Right hindlimb (tissue), 1 donor: ENCODE results near the gene SETD2.
A peak's percentile ranks its signal among the peaks of the same experiment; 100 is the strongest.

Experiments
- DNase-seq: peaks from one replicate; pipeline ENCODE4 v3.0.0-alpha.2; 2018

Gene SETD2

DNA sequence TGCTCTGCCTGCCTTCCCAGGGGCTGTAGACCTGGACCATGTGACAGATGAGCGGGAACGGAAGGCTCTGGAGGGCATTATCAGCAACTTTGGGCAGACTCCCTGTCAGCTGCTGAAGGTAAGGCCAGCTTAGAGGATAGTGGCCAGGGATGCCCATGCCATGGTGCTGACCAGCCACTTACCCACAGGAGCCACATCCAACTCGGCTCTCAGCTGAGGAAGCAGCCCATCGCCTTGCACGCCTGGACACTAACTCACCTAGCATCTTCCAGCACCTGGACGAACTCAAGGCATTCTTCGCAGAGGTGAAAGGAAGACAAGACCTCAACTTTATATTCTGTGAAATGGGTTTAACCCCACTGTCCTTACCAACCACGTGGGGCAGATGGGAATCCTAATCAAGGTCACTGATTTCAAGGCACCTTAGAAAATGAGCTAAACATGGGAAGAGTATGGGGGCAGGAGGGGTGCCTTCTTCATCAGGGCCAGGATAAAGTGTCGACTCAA is 157.7 kb downstream of the SETD2 start:
- peak; percentile 7 for DNase-seq

DNA sequence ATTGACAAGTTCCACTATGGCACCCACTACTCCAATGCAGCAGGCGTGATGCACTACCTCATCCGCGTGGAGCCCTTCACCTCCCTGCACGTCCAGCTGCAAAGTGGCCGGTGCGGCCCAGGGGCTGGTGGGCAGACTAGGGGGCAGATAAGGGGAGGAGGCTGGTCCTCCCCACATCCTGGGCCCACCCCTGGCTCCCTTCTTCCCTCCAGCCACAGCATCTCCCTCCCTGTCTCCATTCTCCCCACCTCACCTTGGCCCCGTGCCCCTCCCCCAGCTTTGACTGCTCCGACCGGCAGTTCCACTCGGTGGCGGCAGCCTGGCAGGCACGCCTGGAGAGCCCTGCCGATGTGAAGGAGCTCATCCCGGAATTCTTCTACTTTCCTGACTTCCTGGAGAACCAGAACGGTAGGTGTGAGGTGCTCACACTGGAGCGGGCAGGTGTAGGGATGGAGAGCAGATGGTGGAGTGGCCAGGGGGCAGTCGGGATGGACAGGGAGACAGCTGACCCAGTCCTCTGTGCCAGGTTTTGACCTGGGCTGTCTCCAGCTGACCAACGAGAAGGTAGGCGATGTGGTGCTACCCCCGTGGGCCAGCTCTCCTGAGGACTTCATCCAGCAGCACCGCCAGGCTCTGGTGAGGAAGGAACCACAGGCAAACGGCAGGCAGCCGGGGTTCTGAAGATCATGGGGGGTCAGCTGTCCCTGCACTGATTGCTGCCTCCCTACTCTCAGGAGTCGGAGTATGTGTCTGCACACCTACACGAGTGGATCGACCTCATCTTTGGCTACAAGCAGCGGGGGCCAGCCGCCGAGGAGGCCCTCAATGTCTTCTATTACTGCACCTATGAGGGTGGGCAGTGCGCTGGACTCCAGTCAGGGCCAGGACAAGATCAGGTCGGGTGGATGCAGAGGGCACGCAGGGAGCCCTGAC is 158.4 kb downstream of the SETD2 start:
- peak; percentile 18 for DNase-seq

DNA sequence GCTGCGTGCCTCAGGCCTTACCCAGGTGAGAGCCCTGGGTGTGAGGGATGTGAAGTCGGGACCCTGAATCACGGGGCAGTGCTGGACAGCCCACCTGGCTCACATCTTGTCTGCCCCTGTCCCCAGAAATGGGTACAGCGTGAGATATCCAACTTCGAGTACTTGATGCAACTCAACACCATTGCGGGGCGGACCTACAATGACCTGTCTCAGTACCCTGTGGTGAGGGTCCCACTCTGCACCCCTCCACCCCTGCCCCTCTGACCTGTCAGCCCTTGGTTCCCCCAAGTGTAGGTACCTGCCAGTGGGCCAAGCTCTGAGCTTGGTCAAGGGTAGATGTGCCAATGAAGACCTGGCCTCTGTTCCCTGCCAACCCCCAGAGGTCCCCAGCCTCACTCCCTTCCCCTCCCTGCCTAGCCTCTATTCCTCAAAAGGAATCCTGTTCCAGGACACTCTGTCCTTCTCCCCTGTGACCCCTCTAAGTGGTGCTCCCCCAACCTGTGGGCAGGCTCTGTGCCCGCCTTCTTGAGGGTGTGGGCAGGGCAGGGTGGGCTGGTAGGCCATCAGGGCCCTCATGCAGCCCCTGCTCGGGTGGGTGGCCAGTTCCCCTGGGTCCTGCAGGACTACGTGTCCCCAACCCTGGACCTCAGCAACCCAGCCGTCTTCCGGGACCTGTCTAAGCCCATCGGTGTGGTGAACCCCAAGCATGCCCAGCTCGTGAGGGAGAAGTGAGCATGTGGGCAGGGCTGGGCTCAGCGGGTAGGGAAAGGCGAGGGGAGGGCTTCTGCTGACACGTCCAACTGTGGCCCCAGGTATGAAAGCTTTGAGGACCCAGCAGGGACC is 159.3 kb downstream of the SETD2 start:
- DNase-seq: peak; percentile 18

DNA sequence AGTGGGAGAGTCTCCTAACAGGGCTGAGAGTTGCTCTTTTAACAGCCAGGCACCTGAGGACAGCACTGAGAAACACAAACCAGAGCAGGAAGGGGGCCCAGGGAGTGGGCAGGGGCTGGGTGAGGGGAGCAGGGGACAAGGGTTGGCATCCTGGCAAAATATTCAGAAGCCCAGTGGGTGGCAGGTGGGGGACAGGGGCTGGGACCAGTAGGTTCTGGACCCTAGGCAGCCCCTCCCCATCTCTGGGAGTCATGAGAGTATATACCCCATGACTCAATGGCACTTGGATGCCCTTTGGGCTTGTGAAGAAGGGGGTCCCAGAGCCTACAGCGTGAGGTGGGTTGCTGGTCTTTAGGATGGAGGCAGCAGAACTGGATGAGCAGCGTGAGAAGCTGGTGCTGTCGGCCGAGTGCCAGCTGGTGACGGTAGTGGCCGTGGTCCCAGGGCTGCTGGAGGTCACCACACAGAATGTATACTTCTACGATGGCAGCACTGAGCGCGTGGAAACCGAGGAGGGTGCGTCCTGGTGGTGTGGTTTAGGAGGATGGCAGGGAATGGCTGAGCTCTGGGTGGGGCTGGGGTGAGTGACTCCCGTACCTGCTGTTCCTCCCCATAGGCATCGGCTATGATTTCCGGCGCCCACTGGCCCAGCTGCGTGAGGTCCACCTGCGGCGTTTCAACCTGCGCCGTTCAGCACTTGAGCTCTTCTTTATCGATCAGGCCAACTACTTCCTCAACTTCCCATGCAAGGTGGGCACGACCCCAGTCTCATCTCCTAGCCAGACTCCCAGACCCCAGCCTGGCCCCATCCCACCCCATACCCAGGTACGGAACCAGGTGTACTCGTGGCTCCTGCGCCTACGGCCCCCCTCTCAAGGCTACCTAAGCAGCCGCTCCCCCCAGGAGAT is 160.2 kb downstream of the SETD2 start:
- DNase-seq: no peak

DNA sequence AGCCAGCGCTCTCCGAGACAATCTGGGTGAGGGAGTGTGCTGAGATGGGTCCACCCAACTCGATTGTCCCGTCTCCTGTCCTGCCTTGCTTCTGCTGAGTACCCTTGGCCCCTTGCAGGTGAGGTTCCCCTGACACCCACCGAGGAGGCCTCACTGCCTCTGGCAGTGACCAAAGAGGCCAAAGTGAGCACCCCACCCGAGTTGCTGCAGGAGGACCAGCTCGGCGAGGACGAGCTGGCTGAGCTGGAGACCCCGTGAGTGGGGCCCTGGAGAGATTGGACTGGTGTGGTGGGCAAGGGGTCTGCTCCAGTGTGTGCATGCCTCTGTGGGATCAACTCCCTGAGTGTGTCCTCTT is 160.9 kb downstream of the SETD2 start:
- DNase-seq: no peak

DNA sequence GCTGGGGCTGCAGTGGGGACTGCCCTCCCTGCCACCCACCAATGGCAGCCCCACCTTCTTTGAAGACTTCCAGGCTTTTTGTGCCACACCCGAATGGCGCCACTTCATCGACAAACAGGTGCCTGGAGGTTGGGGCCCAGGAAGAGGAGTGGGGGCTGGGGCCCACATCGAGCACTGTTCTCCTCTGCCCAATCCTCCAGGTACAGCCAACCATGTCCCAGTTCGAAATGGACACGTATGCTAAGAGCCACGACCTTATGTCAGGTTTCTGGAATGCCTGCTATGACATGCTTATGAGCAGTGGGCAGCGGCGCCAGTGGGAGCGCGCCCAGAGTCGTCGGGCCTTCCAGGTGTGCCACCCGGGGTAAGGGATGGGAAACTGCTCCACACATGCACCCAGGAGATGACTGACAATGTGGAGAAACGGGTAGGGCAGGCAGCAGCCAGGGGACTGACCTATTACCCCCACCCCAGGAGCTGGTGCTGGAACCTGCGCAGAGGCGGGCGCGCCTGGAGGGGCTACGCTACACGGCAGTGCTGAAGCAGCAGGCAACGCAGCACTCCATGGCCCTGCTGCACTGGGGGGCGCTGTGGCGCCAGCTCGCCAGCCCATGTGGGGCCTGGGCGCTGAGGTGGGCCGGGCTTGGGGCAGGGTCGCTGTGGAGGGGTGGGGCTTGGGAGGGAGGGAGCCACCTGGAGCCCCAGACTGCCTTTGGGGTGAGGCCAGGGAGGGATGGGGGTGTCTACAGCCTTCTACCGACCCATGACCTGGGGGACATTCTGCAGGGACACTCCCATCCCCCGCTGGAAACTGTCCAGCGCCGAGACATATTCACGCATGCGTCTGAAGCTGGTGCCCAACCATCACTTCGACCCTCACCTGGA is 161.5 kb downstream of the SETD2 start:
- no peak for DNase-seq

DNA sequence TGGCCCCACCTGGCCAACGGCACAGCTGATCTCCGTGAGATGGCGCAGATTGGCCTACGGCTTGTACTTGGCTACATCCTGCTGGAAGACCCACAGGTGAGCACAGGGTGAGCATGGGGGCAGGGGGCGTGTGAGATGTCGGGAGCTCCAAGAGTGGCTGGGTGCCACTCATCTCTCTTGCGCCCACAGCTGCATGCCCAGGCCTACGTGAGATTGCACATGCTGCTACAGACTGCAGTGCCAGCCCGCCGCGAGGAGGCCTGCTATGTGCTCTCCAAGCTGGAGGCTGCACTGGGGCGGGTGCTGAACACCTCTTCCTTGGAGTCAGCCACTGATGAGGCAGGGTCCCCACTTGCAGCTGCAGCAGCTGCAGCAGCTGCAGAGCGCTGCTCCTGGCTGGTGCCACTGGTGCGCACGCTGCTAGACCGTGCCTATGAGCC is 162.2 kb downstream of the SETD2 start:
- DNase-seq: no peak

DNA sequence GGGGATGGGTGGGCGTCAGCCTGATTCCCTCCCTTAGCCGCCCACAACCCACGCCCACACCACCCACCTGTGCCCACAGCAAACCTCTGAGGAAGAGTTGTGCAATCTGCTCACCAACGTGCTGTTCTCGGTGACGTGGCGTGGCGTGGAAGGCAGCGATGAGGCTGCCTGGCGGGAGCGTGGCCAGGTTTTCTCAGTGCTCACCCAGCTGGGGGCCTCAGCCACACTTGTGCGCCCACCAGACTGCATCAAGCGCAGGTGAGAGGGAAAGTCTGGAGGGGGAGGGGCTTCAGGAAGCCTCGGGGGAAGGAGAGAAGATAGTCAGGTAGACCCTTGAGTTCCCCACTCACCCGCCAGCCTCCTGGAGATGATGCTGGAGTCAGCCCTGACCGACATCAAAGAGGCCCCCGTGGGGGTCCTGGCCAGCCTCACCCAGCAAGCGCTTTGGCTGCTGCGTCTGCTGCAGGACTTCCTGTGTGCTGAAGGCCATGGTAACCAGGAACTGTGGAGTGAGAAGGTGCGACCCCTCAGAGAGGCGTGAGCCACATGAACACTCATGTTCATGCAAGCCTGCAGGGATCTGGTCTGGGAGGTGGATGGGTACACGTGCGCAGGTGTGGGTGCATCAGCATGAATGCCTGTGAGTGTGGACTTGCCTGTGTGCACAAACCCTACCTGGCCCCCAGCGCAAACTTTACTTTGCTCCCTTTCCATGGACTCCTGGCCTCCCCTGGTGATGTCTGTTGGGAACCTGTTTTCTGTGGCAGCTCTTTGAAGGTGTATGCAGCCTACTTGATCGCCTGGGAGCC is 162.8 kb downstream of the SETD2 start:
- no peak for DNase-seq

DNA sequence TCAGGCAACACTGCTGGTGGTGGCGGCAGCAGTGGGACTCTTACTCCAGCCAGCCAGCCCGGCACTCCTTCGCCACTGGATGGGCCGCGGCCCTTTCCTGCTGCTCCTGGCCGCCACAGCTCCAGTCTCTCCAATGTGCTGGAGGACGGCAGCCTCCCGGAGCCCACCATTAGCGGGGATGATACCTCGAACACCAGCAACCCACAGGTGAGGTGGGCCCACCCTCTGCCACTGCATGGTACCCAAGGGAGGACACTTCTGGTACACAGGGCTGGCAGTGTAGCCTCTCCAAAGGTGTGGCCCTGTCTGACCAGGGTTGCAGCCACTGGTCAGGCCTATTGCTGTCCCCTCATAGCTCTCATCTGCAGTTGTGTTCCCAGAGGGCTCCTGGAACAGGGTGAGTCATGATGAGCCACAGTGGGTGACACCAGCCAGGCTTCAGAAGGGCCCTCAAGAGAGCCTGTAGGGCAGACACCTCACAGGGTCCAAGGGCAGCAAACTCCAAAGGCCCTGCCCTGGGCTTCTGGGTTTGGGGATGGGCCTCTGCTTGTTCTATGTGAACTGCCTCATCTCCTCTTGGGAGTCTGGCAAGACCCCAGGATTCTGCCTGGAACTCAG is 163.6 kb downstream of the SETD2 start:
- DNase-seq: no peak

DNA sequence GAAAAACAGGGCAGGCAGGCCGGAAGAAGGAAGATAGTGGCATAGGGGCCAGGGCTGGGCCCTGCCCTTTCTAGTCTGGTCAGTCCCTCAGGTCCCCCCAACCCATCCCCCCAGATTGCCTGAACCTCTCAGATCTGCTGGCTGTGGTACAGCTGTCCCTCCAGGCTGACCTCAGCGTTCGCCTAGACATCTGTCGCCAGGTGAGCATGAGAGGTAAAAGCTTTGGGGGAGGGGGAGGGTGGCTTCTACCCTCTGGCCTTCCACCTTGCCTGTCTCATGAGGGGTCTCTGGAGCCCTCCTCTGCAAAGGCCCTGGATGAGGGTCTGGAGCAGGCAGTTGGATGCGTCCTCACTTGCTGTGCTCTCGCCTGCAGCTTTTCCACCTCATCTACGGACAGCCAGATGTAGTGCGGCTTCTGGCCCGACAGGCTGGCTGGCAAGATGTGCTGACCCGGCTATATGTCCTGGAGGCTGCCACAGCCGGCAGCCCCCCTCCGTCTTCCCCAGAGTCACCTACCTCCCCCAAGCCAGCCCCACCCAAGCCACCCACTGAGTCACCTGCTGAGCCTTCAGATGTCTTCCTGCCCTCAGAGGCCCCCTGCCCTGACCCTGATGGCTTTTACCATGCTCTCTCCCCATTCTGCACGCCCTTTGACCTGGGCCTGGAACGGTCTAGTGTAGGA is 164.3 kb downstream of the SETD2 start:
- no peak for DNase-seq

DNA sequence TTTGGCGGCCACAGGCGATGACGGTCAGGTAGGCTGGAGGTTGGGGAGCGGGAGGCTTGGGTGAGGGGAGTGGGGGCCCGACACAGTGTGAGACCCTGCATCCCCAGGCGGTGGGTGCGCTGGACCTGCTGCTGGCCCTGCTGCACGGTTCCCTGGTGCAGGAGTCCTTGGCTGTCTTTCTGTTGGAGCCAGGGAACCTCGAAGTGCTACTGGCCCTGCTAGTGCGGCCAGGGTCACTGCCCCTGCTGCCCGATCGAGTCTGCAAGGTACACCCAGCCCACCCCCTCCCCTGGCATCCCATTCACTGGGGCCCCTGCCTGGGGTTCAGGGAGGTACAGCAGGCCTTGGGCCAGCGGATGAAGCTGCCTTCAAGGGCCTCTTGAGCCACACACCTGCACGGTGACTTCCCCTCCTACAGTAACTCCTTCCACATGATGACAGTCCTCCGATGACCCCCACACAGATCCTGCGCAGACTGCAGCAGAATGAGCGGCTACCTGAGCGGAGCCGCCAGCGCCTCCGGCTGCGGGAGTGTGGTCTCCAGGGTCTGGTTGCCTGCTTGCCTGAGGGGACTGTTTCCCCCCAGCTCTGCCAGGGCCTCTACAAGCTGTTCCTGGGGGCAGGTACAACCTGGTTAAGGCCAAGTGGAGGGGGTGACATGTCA is 164.9 kb downstream of the SETD2 start:
- no peak for DNase-seq

DNA sequence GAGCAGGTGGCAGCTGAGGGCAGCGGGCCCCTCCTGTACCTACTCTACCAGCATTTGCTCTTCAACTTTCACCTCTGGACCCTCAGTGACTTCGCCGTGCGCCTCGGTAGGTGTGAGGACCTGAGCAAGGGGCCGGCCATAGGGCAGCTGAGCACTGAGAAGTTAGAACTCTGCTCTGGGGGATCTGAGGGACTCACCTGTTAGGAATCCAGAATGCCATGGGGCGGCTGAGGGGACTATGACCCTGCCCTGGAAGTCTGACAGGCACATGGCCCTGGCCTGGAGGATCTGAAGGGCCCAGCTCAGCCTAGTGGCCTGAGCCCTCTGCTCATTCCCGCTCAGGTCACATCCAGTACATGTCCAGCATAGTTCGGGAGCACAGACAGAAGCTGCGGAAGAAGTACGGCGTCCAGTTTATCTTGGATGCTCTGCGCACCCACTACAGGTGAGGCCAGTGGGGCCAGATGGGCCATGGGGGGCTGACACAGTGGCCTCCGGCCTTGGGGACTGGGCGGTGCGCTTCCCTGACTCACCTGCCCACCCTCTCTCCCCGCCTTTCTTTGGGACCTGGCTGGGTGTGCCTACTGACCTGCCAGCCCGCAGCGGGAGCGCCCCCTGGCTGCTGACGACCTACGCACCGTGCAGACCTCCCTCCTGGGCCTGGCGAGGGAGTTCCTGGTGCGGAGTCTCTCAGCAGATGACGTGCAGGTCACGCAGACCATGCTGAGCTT is 165.6 kb downstream of the SETD2 start:
- no peak for DNase-seq

DNA sequence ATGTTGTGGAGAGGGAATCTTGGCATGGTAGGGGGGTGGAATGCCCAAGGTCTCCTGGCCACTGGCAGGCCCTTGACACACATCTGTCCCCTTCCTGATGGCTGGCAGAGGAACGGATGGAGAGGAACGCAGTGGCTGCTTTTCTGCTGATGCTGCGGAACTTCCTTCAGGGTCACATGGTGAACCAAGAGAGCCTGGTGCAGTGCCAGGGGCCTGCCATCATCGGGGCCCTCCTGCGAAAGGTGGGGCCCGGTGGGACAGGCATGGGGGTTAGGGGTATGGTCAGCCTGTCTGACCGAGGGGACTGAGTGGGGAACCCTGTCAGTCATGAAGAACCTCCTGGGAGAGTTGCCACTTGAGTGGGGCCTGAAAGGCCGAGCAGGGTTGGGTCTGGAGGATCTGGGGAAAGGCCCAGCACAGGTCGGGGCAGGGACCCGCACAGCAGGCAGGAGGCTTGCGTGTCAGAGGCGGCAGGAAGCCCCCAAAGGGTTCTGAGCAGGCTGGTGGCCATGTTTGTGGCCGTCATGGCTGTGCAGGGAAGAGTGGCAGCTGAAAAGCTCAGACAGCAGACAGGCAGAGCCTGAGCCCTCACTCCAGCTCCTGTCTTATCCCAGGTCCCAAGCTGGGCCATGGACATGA is 166.3 kb downstream of the SETD2 start:
- DNase-seq: no peak

DNA sequence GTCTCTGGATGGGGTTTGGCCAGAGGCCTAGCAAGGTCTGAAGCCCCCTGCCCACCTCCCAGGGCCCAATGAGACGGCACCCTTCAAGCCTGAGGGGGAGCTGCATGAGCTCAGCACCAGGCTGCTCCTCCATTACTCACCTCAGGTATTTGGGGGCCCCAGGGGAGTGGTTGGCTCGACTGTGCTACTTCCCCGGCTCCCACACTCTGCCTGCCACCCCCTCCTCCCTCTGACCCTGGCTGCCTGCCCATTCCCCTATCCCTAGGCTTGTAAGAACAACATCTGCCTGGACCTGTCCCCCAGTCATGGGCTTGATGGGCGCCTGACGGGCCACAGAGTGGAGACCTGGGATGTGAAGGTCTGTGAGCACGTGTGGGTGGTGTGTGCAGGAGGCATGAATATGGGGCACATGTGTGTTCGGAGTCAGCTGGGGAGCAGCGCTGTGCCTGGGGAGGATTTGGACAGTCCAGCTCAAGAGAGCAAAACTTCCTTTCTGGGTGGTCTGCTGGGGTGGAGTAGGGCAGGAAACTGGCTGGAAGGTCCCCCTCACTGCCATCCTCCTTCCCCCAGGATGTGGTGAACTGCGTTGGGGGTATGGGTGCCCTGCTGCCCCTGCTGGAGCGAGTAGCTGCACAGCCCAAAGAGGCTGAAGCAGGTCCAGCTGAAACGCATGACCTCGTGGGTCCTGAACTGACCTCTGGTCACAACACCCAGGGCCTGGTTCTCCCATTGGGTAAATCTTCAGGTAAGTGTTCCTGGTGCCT is 167.0 kb downstream of the SETD2 start:
- no peak for DNase-seq

DNA sequence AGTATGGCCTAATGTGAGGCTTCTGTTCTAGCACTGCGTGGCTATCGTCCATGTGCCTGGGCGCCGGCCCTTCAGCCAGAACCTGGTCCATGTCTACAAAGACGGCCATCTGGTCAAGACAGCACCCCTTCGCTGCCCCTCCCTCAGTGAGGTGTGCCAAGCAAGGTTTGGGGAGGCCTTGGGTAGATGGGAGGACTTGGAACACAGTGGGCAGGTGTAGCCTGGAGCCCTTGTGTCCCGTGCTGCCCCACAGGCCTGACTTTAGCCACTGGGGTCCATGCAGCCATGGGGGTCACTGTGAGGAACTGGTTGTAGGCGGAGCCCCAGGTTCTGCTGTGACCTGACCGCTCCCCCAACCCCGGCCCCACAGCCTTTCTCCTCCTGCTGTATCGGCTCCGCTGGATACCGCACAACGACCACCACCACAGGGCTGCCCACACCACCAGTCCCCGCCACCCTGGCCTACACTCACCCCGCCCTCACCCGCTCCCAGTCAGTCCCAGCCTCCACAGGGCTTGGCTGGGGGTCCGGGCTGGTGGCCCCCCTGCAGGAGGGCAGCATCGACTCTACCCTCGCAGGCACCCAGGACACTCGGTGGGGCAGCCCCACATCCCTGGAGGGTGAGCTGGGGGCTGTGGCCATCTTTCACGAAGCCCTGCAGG is 167.9 kb downstream of the SETD2 start:
- DNase-seq: no peak
